Natural killer cell (primary cell): Measurements from ENCODE around the gene HSPBP1. TPM values are rescaled to one million over a fixed set of nuclear protein-coding genes. Genes with fewer than 3 reads are reported as not detected.

ENCODE experiments used
- ATAC-seq, 3 donors: fragments of 150-1000 bp in 2 of 3; fragments of 200-7000 bp in 1 of 3; cut with Tn5 transposase; 1 replicate in 1 of 3; 2 replicates in 2 of 3; pipeline ENCODE4 v1.10.0; 2021; ENCODE audit warnings: mild to moderate bottlenecking in 2 of 3, moderate library complexity in 2 of 3
- DNase-seq, 2 donors: peaks; one replicate each; pipeline versions ENCODE4 v3.0.0 to v3.0.0-alpha.2; 2013 to 2021; ENCODE audit warnings: mixed read lengths in 1 of 2
- H3K27ac ChIP-seq: one replicate; pipeline ENCODE4 v1.5.1; 2013; ENCODE audit warnings: mild to moderate bottlenecking, low read length
- H3K27me3 ChIP-seq: one replicate; pipeline ENCODE4 v1.6.1; 2013; ENCODE audit warnings: low read length; ENCODE audit not compliant: control insufficient read depth, insufficient read depth
- H3K36me3 ChIP-seq: one replicate; pipeline ENCODE4 v1.6.1; 2013; ENCODE audit warnings: low read length; ENCODE audit not compliant: control insufficient read depth, insufficient read depth
- H3K4me1 ChIP-seq: one replicate; pipeline ENCODE4 v1.6.1; 2013; ENCODE audit warnings: low read length; ENCODE audit not compliant: control insufficient read depth, insufficient read depth
- H3K4me3 ChIP-seq: one replicate; pipeline ENCODE4 v1.5.1; 2013; ENCODE audit warnings: low read length
- H3K9me3 ChIP-seq: one replicate; pipeline ENCODE4 v1.6.1; 2013; ENCODE audit warnings: low read length; ENCODE audit not compliant: control insufficient read depth, insufficient read depth
- H3K27ac Mint-ChIP-seq, 2 donors: one replicate each; pipeline ENCODE4 v1.8.0; 2022; ENCODE audit warnings: mild to moderate bottlenecking in 2 of 2, mixed read lengths in 2 of 2, moderate library complexity in 1 of 2
- H3K27me3 Mint-ChIP-seq, 2 donors: one replicate each; pipeline ENCODE4 v1.8.0; 2022; ENCODE audit warnings: low read depth in 2 of 2, mixed read lengths in 2 of 2
- H3K36me3 Mint-ChIP-seq: one replicate; pipeline ENCODE4 v1.8.0; 2022; ENCODE audit warnings: mixed read lengths
- H3K4me1 Mint-ChIP-seq, 2 donors: one replicate each; pipeline ENCODE4 v1.8.0; 2022; ENCODE audit warnings: mixed read lengths in 2 of 2
- H3K4me3 Mint-ChIP-seq: one replicate; pipeline ENCODE4 v1.8.0; 2022; ENCODE audit warnings: mild to moderate bottlenecking, moderate library complexity, mixed read lengths
- H3K9me3 Mint-ChIP-seq, 2 donors: one replicate each; pipeline ENCODE4 v1.8.0; 2022; ENCODE audit warnings: mixed read lengths in 2 of 2
- WGBS: methylation state at CpG from one replicate; pipeline ENCODE4 v1.1.7; 2013; ENCODE audit warnings: missing lambda C conversion rate; ENCODE audit not compliant: insufficient coverage; 5-methylcytosine and 5-hydroxymethylcytosine counted together
- intact Hi-C: fragments of 100-400 bp; cut with micrococcal nuclease; formaldehyde crosslinking; loops from one replicate; pipeline ENCODE4 v1.14.2; 2022
- total RNA-seq, 4 donors: library from RNA; stranded (reverse); fragments of 120-200 nt in 1 of 4; gene quantifications; one replicate each; pipeline versions ENCODE4 v1.2.3 to v1.2.4, GENCODE V29; 2013 to 2022
- TF ChIP-seq, protein P1 (sequence below): fragments of 200-600 bp; IDR thresholded peaks from one replicate; pipeline ENCODE4 v1.8.0; 2022; ENCODE audit warnings: antibody characterized with exemption

HSPBP1 gene
- total RNA-seq, 3 donors from 2014 or later (not counting 1 experiment from before 2014, with no cell fraction given): 17.1 to 19.5 (median 18.5) TPM

DNA sequence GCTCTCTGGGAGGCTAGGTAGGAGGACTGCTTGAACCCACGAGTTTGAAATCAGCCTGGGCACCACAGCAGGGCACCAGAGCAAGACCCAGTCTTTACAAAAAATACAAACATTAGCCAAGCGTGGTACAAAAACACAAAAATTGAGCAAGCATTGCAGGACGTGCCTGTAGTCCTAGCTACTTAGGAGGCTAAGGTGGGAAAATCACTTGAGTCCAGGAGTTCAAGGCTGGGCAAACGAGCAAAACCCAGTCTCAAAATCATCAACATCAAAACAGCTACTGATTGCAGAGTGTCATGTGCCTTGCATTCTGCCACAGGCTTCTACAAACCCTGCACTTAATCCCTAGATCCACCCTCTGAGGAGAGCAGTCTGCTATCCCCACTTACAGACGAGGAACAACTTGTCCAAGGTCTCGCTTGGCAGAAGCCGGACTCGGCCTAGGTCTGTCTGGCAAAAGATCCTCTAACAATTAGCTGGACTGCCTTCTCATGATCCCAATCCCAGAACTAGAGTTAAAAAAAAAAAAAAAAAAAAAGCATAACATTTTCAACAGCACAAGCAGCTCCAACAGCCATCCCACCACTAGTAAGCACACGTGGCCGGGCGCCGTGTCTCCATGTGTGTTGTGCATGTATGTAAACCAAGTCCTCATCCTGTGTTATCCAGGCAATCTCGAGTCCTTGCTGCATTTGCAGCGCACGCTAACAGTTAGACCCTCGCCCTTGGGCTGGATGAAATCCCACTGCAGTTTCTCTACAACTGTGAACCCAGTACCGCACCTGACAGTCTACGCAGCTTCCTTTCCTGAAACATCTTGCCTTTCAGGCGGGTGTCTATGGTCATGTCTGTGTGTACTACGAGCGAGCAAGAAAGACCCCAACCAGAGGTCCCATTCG, 23.1 kb downstream of the HSPBP1 start:
- peak overlapping the region; percentile 92 for H3K27ac ChIP-seq
- Mint-ChIP-seq H3K4me3 (peak overlapping the region; percentile 98), H3K4me1 (peaks cover 66 to 70% of the 10 kb centered on the region in 2 donors), H3K36me3 (no peaks in the 10 kb centered on the region), H3K27me3 (no peaks in the 10 kb centered on the region), H3K9me3 (no peaks in the 10 kb centered on the region), H3K27ac (peak overlapping the region; percentile 93 to 98)
- DNase-seq (peak in 1 of 2 donors; percentile 43), ATAC-seq (no peak)
- no peaks in the 10 kb centered on the region for H3K9me3 ChIP-seq
- TF ChIP-seq, protein P1, sequence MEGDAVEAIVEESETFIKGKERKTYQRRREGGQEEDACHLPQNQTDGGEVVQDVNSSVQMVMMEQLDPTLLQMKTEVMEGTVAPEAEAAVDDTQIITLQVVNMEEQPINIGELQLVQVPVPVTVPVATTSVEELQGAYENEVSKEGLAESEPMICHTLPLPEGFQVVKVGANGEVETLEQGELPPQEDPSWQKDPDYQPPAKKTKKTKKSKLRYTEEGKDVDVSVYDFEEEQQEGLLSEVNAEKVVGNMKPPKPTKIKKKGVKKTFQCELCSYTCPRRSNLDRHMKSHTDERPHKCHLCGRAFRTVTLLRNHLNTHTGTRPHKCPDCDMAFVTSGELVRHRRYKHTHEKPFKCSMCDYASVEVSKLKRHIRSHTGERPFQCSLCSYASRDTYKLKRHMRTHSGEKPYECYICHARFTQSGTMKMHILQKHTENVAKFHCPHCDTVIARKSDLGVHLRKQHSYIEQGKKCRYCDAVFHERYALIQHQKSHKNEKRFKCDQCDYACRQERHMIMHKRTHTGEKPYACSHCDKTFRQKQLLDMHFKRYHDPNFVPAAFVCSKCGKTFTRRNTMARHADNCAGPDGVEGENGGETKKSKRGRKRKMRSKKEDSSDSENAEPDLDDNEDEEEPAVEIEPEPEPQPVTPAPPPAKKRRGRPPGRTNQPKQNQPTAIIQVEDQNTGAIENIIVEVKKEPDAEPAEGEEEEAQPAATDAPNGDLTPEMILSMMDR: no peak
- H3K4me1 ChIP-seq: peaks cover 76% of the 10 kb centered on the region
- peak overlapping the region; percentile 91 for H3K4me3 ChIP-seq
- WGBS: 22% methylated on average over 22 of the region's 22 CpGs
- no peaks in the 10 kb centered on the region for H3K36me3 ChIP-seq
- no peaks in the 10 kb centered on the region for H3K27me3 ChIP-seq
- intact Hi-C loops: loop anchor here (10.0 kb wide), 1 partner anchor 342 kb away; no protein-coding TSS in a partner anchor

DNA sequence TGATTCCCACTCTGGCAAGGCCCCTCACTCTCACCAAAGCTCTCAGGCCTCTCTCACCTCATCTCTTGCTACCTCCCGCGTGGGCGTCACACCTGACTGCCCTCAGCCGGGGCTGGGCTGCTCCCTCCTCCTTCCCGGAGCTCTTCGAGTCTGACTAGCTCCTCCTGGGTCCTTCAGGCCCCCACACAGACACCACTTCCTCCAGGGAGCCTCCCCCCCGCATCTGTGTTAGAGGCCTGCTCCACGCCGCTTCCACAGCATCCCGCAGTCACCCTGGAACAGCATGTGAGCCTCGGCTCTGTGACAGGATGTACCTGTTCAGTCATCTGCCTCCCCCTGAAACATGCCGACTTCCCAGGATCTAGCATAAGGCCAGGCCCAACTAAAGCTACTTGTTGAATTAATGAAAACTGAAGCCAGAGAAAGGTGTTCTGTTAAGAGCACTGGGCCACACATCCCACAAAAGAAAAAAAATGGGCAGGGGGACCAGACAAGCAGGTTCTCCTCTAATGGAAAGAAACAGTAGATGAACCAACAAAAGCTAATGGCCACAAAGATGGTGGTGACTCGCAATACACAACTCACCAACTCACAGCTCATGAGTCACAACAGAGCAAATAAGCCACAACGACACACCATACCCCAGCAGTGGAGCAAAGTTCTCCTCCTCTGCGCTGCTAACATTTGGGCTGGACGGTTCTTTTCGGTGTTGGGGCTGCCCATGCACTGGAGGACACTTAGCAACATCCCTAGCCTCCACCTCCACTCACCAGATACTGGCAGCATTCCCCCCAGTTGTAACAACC, 24.1 kb downstream of the HSPBP1 start:
- Mint-ChIP-seq H3K27ac (peak overlapping the region; percentile 93 to 98), H3K9me3 (no peaks in the 10 kb centered on the region), H3K4me3 (peak overlapping the region; percentile 98), H3K27me3 (no peaks in the 10 kb centered on the region), H3K36me3 (no peaks in the 10 kb centered on the region), H3K4me1 (peaks cover 76 to 79% of the 10 kb centered on the region in 2 donors)
- no peaks in the 10 kb centered on the region for H3K36me3 ChIP-seq
- WGBS: 14% methylated on average over 17 of the region's 17 CpGs
- DNase-seq: peak in 1 of 2 donors; percentile 64
- TF ChIP-seq, protein P1: no peak
- peak overlapping the region; percentile 58 for H3K4me3 ChIP-seq
- peak overlapping the region; percentile 92 for H3K27ac ChIP-seq
- no peaks in the 10 kb centered on the region for H3K27me3 ChIP-seq
- ATAC-seq: no peak
- H3K4me1 ChIP-seq: peaks cover 86% of the 10 kb centered on the region
- no peaks in the 10 kb centered on the region for H3K9me3 ChIP-seq
- intact Hi-C loops: loop anchor here (10.0 kb wide), 1 partner anchor 341 kb away; no protein-coding TSS in a partner anchor

DNA sequence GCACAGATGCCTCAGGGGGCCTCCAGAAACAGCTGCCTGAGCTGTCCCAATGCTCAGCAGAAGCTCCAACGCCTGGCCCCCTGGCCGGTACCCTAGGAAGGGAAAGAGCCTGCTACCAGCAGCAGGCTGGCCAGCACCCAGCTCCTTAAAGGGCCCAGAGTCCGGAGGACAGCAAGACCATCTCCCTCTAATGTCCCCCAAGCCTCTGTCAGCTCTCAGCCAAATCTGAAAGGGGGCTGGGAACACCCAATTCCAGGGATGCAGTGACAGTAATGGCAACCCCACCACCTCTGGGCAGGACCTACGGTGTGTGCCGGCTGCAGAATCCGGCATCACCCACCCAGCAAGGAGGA, 25.3 kb downstream of the HSPBP1 start:
- ATAC-seq (no peak), DNase-seq (no peak)
- H3K27ac ChIP-seq: peak overlapping the region; percentile 92
- no peaks in the 10 kb centered on the region for H3K9me3 Mint-ChIP-seq
- H3K9me3 ChIP-seq: no peaks in the 10 kb centered on the region
- H3K36me3 Mint-ChIP-seq: no peaks in the 10 kb centered on the region
- peaks cover 91% of the 10 kb centered on the region for H3K4me1 ChIP-seq
- H3K4me1 Mint-ChIP-seq: peaks cover 78 to 83% of the 10 kb centered on the region in 2 donors
- peak overlapping the region; percentile 58 for H3K4me3 ChIP-seq
- no peaks in the 10 kb centered on the region for H3K27me3 Mint-ChIP-seq
- H3K36me3 ChIP-seq: peaks cover 4% of the 10 kb centered on the region
- H3K27ac Mint-ChIP-seq: peak overlapping the region; percentile 93 to 98
- peak overlapping the region; percentile 98 for H3K4me3 Mint-ChIP-seq
- intact Hi-C loops: loop anchor here (10.0 kb wide), 1 partner anchor 340 kb away; no protein-coding TSS in a partner anchor
- no peaks in the 10 kb centered on the region for H3K27me3 ChIP-seq
- TF ChIP-seq, protein P1: no peak
- WGBS: under 1% methylated on average over 6 of the region's 6 CpGs
